HG02840 (cell line): ENCODE data around the gene CFAP251.
A peak's percentile ranks its signal among the peaks of the same experiment; 100 is the strongest.
"Not testable (repeated sequence)": the region's sequence is repeated elsewhere in the genome, so short reads cannot be mapped to it uniquely, and the experiment has no call there.

Experiments
- ATAC-seq: cut with Tn5 transposase; IDR thresholded peaks from one replicate; pipeline ENCODE4 v1.9.1; 2021; ENCODE audit warnings: mild to moderate bottlenecking, moderate library complexity, moderate number of reproducible peaks; ENCODE audit not compliant: unreplicated experiment, low FRiP score

Gene CFAP251

GRCh38 chr12:121974026-121974985, 55.9 kb downstream of the CFAP251 start:
- ATAC-seq = no peak

GRCh38 chr12:121975021-121975420, 56.6 kb downstream of the CFAP251 start:
- no peak for ATAC-seq

- ATAC-seq = no peak
Measured at GRCh38 chr12:121976950-121977349, 58.6 kb downstream of the CFAP251 start.

- ATAC-seq = no peak
Measured at GRCh38 chr12:121980191-121980891, 61.9 kb downstream of the CFAP251 start.

- ATAC-seq = no peak
Measured at GRCh38 chr12:121980892-121981272, 62.5 kb downstream of the CFAP251 start.

GRCh38 chr12:121981456-121981855, 63.1 kb downstream of the CFAP251 start:
- ATAC-seq = no peak

- no peak for ATAC-seq
Measured at GRCh38 chr12:121982950-121983349, 64.6 kb downstream of the CFAP251 start.

- no peak for ATAC-seq
Measured at GRCh38 chr12:121983536-121984210, 65.3 kb downstream of the CFAP251 start.

GRCh38 chr12:121986489-121987245, 68.3 kb downstream of the CFAP251 start:
- no peak for ATAC-seq

GRCh38 chr12:121988519-121988918, 70.1 kb downstream of the CFAP251 start:
- not testable (repeated sequence) for ATAC-seq

- ATAC-seq = no peak
Measured at GRCh38 chr12:121989276-121990113, 71.1 kb downstream of the CFAP251 start.

- no peak for ATAC-seq
Measured at GRCh38 chr12:121990114-121990647, 71.8 kb downstream of the CFAP251 start.

GRCh38 chr12:121990692-121991603, 72.6 kb downstream of the CFAP251 start:
- ATAC-seq = peak; percentile 62

- peak; percentile 64 for ATAC-seq
Measured at GRCh38 chr12:121992059-121992879, 73.9 kb downstream of the CFAP251 start.

- no peak for ATAC-seq
Measured at GRCh38 chr12:121996050-121996944, 77.9 kb downstream of the CFAP251 start.

- no peak for ATAC-seq
Measured at GRCh38 chr12:121996945-121997612, 78.7 kb downstream of the CFAP251 start.
